DOHH2 (cell line): ENCODE data around the gene ZNF469.

ENCODE experiments used
- H3F3A ChIP-seq: fragments of 200-600 bp; sonication (generic), shearing (Covaris generic); 2 replicates; pipeline ENCODE4 v1.6.0; 2016; ENCODE audit warnings: antibody characterized with exemption, mild to moderate bottlenecking; ENCODE audit not compliant: control insufficient read depth, insufficient read depth
- H3K27ac ChIP-seq: fragments of 200-600 bp; sonication (generic); 2 replicates; pipeline ENCODE4 v1.5.1; 2014; ENCODE audit warnings: low read depth, mild to moderate bottlenecking, low read length, moderate library complexity
- H3K27me3 ChIP-seq: fragments of 200-600 bp; sonication (generic); 2 replicates; pipeline ENCODE4 v1.6.1; 2014; ENCODE audit warnings: mild to moderate bottlenecking, low read length, mixed read lengths; ENCODE audit not compliant: control insufficient read depth
- H3K36me3 ChIP-seq: fragments of 200-600 bp; sonication (generic); 2 replicates; pipeline ENCODE4 v1.6.1; 2014; ENCODE audit warnings: mild to moderate bottlenecking, low read length, moderate library complexity, mixed read lengths; ENCODE audit not compliant: control insufficient read depth
- H3K4me1 ChIP-seq: fragments of 200-600 bp; sonication (generic); 2 replicates; pipeline ENCODE4 v1.6.1; 2014; ENCODE audit warnings: mild to moderate bottlenecking, low read length, mixed read lengths; ENCODE audit not compliant: control insufficient read depth
- H3K4me2 ChIP-seq: fragments of 200-600 bp; sonication (generic); 2 replicates; pipeline ENCODE4 v1.6.0; 2014; ENCODE audit warnings: mild to moderate bottlenecking, low read length, moderate library complexity
- H3K4me3 ChIP-seq: fragments of 200-600 bp; sonication (generic); 2 replicates; pipeline ENCODE4 v1.5.1; 2014; ENCODE audit warnings: mild to moderate bottlenecking, low read length, mixed read lengths
- H3K79me2 ChIP-seq: fragments of 200-600 bp; sonication (generic); 2 replicates; pipeline ENCODE4 v1.6.1; 2014; ENCODE audit warnings: mild to moderate bottlenecking, low read length, mixed read lengths; ENCODE audit not compliant: control insufficient read depth
- H3K9me2 ChIP-seq: fragments of 200-600 bp; sonication (generic); replicated peaks from 2 replicates; pipeline ENCODE4 v1.6.1; 2014; ENCODE audit warnings: mild to moderate bottlenecking, low read length, mixed read lengths; ENCODE audit not compliant: control insufficient read depth
- H3K9me3 ChIP-seq: fragments of 200-600 bp; sonication (generic); 2 replicates; pipeline ENCODE4 v1.6.1; 2014; ENCODE audit warnings: antibody characterized with exemption, low read length, mixed read lengths; ENCODE audit not compliant: control insufficient read depth, insufficient read depth
- H4K20me1 ChIP-seq: fragments of 200-600 bp; sonication (generic); 2 replicates; pipeline ENCODE4 v1.6.0; 2014; ENCODE audit warnings: low read depth, mild to moderate bottlenecking, antibody characterized with exemption, low read length, moderate library complexity; ENCODE audit not compliant: control insufficient read depth, insufficient read depth
- CTCF ChIP-seq: fragments of 200-600 bp; sonication (generic); IDR thresholded peaks from one replicate; pipeline ENCODE4 v1.5.1; 2014; ENCODE audit warnings: antibody characterized with exemption, mild to moderate bottlenecking, low read depth, low read length; ENCODE audit not compliant: poor library complexity, severe bottlenecking
- EZH2phosphoT487 ChIP-seq: fragments of 200-600 bp; sonication (generic); IDR thresholded peaks from 2 replicates; pipeline ENCODE4 v1.6.1; 2017; ENCODE audit warnings: borderline replicate concordance, mild to moderate bottlenecking, antibody characterized with exemption, low read length, moderate library complexity, mixed read lengths

ZNF469 gene

GRCh38 chr16:88352261-88353200 lies 30.2 kb upstream of the ZNF469 start:
- Histone ChIP-seq H3K4me2 (no peak overlapping the region), H4K20me1 (no peaks in the 10 kb centered on the region), H3K9me2 (no peaks in the 10 kb centered on the region), H3F3A (no peaks in the 10 kb centered on the region), H3K27me3 (no peaks in the 10 kb centered on the region), H3K4me1 (peaks cover 11% of the 10 kb centered on the region), H3K9me3 (no peaks in the 10 kb centered on the region), H3K4me3 (no peak overlapping the region), H3K79me2 (no peaks in the 10 kb centered on the region), H3K27ac (no peak overlapping the region), H3K36me3 (no peaks in the 10 kb centered on the region)
- TF ChIP-seq EZH2phosphoT487 (no peak), CTCF (no peak)

GRCh38 chr16:88353232-88353631 lies 29.5 kb upstream of the ZNF469 start:
- no peaks in the 10 kb centered on the region for H3K79me2 ChIP-seq

GRCh38 chr16:88353691-88354090 lies 29.1 kb upstream of the ZNF469 start:
- H3K79me2 ChIP-seq, result no peaks in the 10 kb centered on the region
- H3K9me2 ChIP-seq, result no peaks in the 10 kb centered on the region
- H4K20me1 ChIP-seq, result no peaks in the 10 kb centered on the region
- no peaks in the 10 kb centered on the region for H3K9me3 ChIP-seq
- H3K4me1 ChIP-seq, result no peaks in the 10 kb centered on the region
- H3K36me3 ChIP-seq, result no peaks in the 10 kb centered on the region
- TF ChIP-seq CTCF (no peak), EZH2phosphoT487 (no peak)
- no peak overlapping the region for H3K27ac ChIP-seq
- no peaks in the 10 kb centered on the region for H3F3A ChIP-seq
- no peak overlapping the region for H3K4me3 ChIP-seq
- no peak overlapping the region for H3K4me2 ChIP-seq
- no peaks in the 10 kb centered on the region for H3K27me3 ChIP-seq

More at GRCh38 chr16:88353232-88353631, 29.5 kb upstream of the ZNF469 start:
- Histone ChIP-seq H3K36me3 (no peaks in the 10 kb centered on the region), H4K20me1 (no peaks in the 10 kb centered on the region), H3K9me3 (no peaks in the 10 kb centered on the region), H3K27ac (no peak overlapping the region), H3K4me1 (peaks cover 4% of the 10 kb centered on the region), H3K4me3 (no peak overlapping the region), H3K4me2 (no peak overlapping the region), H3K9me2 (no peaks in the 10 kb centered on the region), H3K27me3 (no peaks in the 10 kb centered on the region), H3F3A (no peaks in the 10 kb centered on the region)
- TF ChIP-seq EZH2phosphoT487, result no peak
- no peak for TF ChIP-seq CTCF
